Esophagus squamous epithelium (tissue), 5 donors: ENCODE data around the gene TMCO4. TPM values are rescaled to one million over a fixed set of nuclear protein-coding genes. Genes with fewer than 3 reads are reported as not detected.

Experiments used
- DNase-seq: peaks from one replicate; lab custom pipeline; 2025; lab: John Stamatoyannopoulos, UW
- H3K27ac ChIP-seq, 4 donors: fragments of 200-600 bp; sonication (generic); one replicate each; pipeline ENCODE4 v1.5.1; 2016 to 2019; ENCODE audit warnings: mild to moderate bottlenecking in 1 of 4
- H3K27me3 ChIP-seq, 4 donors: fragments of 200-600 bp; sonication (generic); 1 replicate in 3 of 4; 2 replicates in 1 of 4; pipeline versions ENCODE4 v1.5.1 to v1.6.0; 2017 to 2021; ENCODE audit warnings: antibody characterized with exemption in 1 of 4
- H3K36me3 ChIP-seq, 3 donors: fragments of 200-600 bp; sonication (generic); one replicate each; pipeline ENCODE4 v1.5.1; 2016 to 2019
- H3K4me1 ChIP-seq, 3 donors: fragments of 200-600 bp; sonication (generic); one replicate each; pipeline ENCODE4 v1.5.1; 2017 to 2019
- H3K4me3 ChIP-seq, 4 donors: fragments of 200-600 bp; sonication (generic); 1 replicate in 3 of 4; 2 replicates in 1 of 4; pipeline ENCODE4 v1.5.1; 2016 to 2019; ENCODE audit warnings: mild to moderate bottlenecking in 2 of 4, moderate library complexity in 1 of 4
- H3K9me3 ChIP-seq, 3 donors: fragments of 200-600 bp; sonication (generic); one replicate each; pipeline ENCODE4 v1.5.1; 2016 to 2019
- POLR2A ChIP-seq, 4 donors: fragments of 450-650 bp; IDR thresholded peaks; one replicate each; pipeline ENCODE4 v1.6.1; 2017; ENCODE audit warnings: antibody characterized with exemption in 4 of 4, mild to moderate bottlenecking in 4 of 4, moderate library complexity in 3 of 4
- WGBS, 2 donors: methylation state at CpG; one replicate each; pipeline ENCODE4 v1.1.5; 2018; 5-methylcytosine and 5-hydroxymethylcytosine counted together
- intact Hi-C: fragments of 100-400 bp; cut with DNase I; formaldehyde crosslinking; loops from one replicate; pipeline ENCODE4 v1.15.0; 2022
- total RNA-seq, 4 donors: library from RNA; depleted of rRNA; stranded (reverse); fragments of >200 nt; gene quantifications; one replicate each; pipeline ENCODE4 v1.1.0, GENCODE V29; 2016
- TF ChIP-seq, protein P1 (sequence below), 6 experiments: fragments of 450-650 bp in 4 of 6; fragments of 200-600 bp in 2 of 6; sonication (generic) in 2 of 6; IDR thresholded peaks; one replicate each; pipeline ENCODE4 v1.5.1; 2016 to 2019; ENCODE audit warnings: antibody characterized with exemption in 6 of 6, mild to moderate bottlenecking in 4 of 6, moderate library complexity in 4 of 6
- donor health status: DM: yes; HTN: yes; CAD: no.

The TMCO4 gene
- total RNA-seq, 4 donors from 2014 or later: 13.0 to 28.8 (median 21.2) TPM

DNA sequence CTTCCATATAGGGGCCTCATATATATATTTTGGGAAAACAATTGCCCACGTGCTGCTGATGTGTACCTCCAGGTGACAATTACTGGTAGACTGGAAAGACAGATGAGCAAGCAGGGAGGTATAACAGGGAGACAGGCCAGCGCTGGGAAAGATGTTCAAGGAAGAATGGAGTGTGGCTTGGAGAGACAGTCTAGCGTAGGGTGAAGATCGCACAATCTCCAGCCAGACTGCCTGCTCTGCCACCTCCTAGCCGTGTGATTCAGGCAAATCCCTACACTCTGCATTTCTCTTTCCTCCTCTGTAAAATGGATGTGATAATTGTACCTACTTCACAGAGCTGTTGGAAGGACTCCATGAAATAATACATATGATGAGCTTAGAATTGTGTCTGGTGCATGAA, 66.1 kb downstream of the TMCO4 start:
- no peaks in the 10 kb centered on the region for H3K27me3 ChIP-seq
- H3K4me3 ChIP-seq: no peak overlapping the region
- peaks cover 0 to 6% (median 0%) of the 10 kb centered on the region in 3 donors for H3K4me1 ChIP-seq
- 93 to 94% methylated on average over 4 to 5 of the region's 5 CpGs for WGBS, 2 donors
- TF ChIP-seq, protein P1, sequence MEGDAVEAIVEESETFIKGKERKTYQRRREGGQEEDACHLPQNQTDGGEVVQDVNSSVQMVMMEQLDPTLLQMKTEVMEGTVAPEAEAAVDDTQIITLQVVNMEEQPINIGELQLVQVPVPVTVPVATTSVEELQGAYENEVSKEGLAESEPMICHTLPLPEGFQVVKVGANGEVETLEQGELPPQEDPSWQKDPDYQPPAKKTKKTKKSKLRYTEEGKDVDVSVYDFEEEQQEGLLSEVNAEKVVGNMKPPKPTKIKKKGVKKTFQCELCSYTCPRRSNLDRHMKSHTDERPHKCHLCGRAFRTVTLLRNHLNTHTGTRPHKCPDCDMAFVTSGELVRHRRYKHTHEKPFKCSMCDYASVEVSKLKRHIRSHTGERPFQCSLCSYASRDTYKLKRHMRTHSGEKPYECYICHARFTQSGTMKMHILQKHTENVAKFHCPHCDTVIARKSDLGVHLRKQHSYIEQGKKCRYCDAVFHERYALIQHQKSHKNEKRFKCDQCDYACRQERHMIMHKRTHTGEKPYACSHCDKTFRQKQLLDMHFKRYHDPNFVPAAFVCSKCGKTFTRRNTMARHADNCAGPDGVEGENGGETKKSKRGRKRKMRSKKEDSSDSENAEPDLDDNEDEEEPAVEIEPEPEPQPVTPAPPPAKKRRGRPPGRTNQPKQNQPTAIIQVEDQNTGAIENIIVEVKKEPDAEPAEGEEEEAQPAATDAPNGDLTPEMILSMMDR (IDR thresholded peaks at IDR 0.05): no peak
- TF ChIP-seq POLR2A (IDR thresholded peaks at IDR 0.05): no peak
- no peak for DNase-seq
- intact Hi-C loops: no loop called here
- H3K9me3 ChIP-seq: peaks cover 0 to 9% (median 7%) of the 10 kb centered on the region in 3 donors
- H3K27ac ChIP-seq: no peak overlapping the region
- H3K36me3 ChIP-seq: peaks cover 0 to 83% (median 9%) of the 10 kb centered on the region in 3 donors

DNA sequence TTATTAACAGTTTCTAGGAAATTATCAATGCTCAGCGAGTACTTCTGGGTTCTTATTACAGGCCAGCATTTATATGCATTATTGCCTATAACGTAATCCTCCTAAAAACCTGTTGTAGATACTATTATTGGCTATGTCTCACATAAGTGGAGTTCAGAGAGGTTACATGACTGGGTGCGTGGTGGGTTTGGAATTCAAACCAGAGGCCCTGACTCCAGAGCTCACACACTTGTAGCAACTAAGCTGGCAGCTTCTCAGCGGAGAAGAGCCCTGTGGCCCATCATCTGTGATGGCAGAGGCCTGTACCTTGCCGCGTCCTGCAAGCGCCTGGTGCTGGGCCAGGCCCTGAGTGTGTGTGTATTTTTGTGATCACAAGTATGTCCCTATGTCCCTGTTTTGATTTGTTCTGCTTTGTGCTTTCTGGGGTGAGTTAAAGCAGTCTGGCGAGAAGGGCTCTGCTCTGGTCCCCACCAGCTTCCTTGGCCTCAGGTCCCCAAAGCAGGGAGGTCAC, 68.3 kb downstream of the TMCO4 start:
- Histone ChIP-seq H3K27me3 (no peaks in the 10 kb centered on the region), H3K36me3 (peaks cover 0 to 90% (median 9%) of the 10 kb centered on the region in 3 donors), H3K27ac (no peak overlapping the region), H3K9me3 (peaks cover 0 to 9% (median 7%) of the 10 kb centered on the region in 3 donors), H3K4me1 (peaks cover 0 to 13% (median 0%) of the 10 kb centered on the region in 3 donors), H3K4me3 (no peak overlapping the region)
- no peak for TF ChIP-seq POLR2A (IDR thresholded peaks at IDR 0.05)
- TF ChIP-seq, protein P1 (IDR thresholded peaks at IDR 0.05): no peak
- 91% methylated on average over 6 to 8 of the region's 8 CpGs for WGBS, 2 donors
- no peak for DNase-seq
- intact Hi-C loops: no loop called here

DNA sequence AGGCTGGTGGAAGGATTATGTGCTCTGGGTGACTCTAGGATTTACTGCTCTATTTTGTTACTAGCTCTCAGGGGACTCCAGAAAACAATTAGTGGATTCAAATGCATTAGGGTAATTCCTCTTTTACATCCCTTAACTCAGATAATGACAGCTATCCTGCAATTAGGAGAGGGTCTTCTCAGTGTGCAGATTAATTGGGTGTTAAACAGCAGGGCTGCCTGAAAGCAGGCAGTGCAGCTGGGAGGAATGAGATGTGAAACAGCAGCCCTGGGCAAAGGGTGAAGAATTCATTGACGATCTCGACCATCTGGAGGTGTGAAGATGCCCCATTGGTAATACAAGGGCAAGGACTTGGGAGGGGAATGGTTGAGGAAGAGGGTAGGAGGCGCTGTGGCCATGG, 68.9 kb downstream of the TMCO4 start:
- peaks cover 0 to 93% (median 9%) of the 10 kb centered on the region in 3 donors for H3K36me3 ChIP-seq
- no peak for TF ChIP-seq POLR2A (IDR thresholded peaks at IDR 0.05)
- TF ChIP-seq, protein P1 (IDR thresholded peaks at IDR 0.05): no peak
- no peak overlapping the region for H3K4me3 ChIP-seq
- peaks cover 0 to 13% (median 0%) of the 10 kb centered on the region in 3 donors for H3K4me1 ChIP-seq
- 92 to 100% methylated on average over 3 of the region's 3 CpGs for WGBS, 2 donors
- peaks cover 0 to 9% (median 7%) of the 10 kb centered on the region in 3 donors for H3K9me3 ChIP-seq
- intact Hi-C loops: no loop called here
- no peak for DNase-seq
- H3K27ac ChIP-seq: no peak overlapping the region
- no peaks in the 10 kb centered on the region for H3K27me3 ChIP-seq

DNA sequence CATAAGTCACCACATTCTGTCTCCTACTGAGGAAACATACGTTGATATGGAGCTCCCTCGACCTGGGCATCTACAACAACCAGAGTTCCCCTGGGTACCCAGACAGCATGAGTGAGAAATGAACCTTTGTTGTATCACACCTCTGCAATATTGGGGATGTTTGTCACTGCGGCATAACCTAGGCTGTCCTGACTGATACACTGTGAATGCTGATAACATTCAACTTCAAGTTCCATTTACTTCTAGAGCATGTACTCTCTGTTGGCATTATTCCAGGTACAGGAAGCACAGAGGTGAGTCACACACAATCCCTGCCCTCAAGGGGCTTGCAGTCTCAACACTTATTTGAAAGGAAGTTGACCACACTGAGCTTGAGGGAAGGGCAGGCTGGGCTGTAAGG, 69.5 kb downstream of the TMCO4 start:
- H3K4me1 ChIP-seq: peaks cover 0 to 13% (median 0%) of the 10 kb centered on the region in 3 donors
- no peak overlapping the region for H3K4me3 ChIP-seq
- WGBS, 2 donors: 87% methylated on average over 3 of the region's 3 CpGs
- H3K27me3 ChIP-seq: no peaks in the 10 kb centered on the region
- TF ChIP-seq, protein P1 (IDR thresholded peaks at IDR 0.05): no peak
- TF ChIP-seq POLR2A (IDR thresholded peaks at IDR 0.05): no peak
- intact Hi-C loops: no loop called here
- peaks cover 0 to 98% (median 9%) of the 10 kb centered on the region in 3 donors for H3K36me3 ChIP-seq
- H3K9me3 ChIP-seq: peaks cover 0 to 9% (median 7%) of the 10 kb centered on the region in 3 donors
- H3K27ac ChIP-seq: no peak overlapping the region
- no peak for DNase-seq

DNA sequence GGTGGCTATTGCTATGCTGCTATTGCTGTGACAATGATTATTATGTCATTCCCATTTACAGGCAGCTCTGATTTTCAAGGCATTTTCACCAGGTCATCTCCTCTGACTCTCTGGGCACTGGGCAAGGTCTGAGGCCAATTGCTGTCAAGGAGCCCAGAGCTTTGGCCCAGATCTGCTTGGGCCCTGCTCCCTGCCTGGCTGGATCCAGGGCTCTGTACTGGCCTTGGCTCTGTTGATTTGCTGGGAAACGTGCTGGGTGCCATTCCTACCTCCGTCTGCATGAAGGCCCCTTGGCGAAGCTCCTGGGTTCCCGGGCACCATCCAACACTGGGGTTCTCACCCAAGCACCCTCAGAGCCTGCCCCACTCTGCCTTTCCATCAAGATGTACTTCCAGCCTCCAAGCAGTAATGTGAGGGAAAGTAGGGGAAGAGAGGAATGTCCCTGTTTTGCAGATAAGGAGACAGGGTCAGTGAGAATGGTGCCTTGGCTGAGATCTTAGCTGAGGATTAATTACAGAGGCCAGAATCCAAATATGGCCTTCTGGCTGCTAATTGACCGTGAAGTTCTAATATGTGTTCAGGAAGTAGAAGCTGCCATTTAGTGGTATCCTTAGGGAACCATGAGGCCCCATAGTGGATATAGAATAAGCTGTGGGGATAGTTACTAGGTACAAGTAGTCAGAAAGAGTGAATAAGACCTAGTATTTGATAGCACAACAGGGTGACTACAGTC, 71.1 kb downstream of the TMCO4 start:
- H3K27ac ChIP-seq: peak overlapping the region in 1 of 4 donors; percentile 24
- DNase-seq: no peak
- peaks cover 0 to 9% (median 7%) of the 10 kb centered on the region in 3 donors for H3K9me3 ChIP-seq
- intact Hi-C loops: no loop called here
- WGBS, 2 donors: 74 to 84% methylated on average over 1 to 5 of the region's 5 CpGs
- no peak overlapping the region for H3K4me3 ChIP-seq
- H3K27me3 ChIP-seq: no peaks in the 10 kb centered on the region
- peaks cover 5 to 98% (median 9%) of the 10 kb centered on the region in 3 donors for H3K36me3 ChIP-seq
- TF ChIP-seq, protein P1 (IDR thresholded peaks at IDR 0.05): no peak
- TF ChIP-seq POLR2A (IDR thresholded peaks at IDR 0.05): no peak
- peaks cover 0 to 13% (median 0%) of the 10 kb centered on the region in 3 donors for H3K4me1 ChIP-seq
